K562 (cell line): ENCODE results near the gene ATXN1L. TPM values are rescaled to one million over a fixed set of nuclear protein-coding genes. Genes with fewer than 3 reads are reported as not detected.
A peak's percentile ranks its signal among the peaks of the same experiment; 100 is the strongest.

Experiments
- ATAC-seq: fragments of 200-7000 bp; cut with Tn5 transposase; 3 replicates; pipeline ENCODE4 v1.9.1; 2020; ENCODE audit warnings: moderate library complexity
- BruUV-seq: library from RNA; stranded (reverse); fragments of 400-500 nt; replicated peaks from 2 replicates; lab custom pipeline; 2021; lab: Mats Ljungman, UMichigan
- CTCF ChIA-PET: fragments of 300-600 bp; formaldehyde crosslinking; extraction: SDS; loops from one replicate; lab custom pipeline; 2021; ENCODE audit warnings: low intra/inter-chr PET ratio; lab: Yijun Ruan, JAX
- POLR2A ChIA-PET: fragments of 300-600, 350-650 bp; sonication (Branson Sonifier 250); formaldehyde crosslinking; extraction: SDS; loops from one replicate; lab custom pipeline; 2021; ENCODE audit warnings: antibody characterized with exemption, inconsistent platforms; lab: Yijun Ruan, JAX
- DNase-seq, 4 experiments: peaks; one replicate each; pipeline versions ENCODE4 v3.0.0 to v3.0.0-alpha.2; 2011 to 2018; ENCODE audit warnings: low spot score in 3 of 4, mixed read lengths in 3 of 4; ENCODE audit errors: extremely low read depth in 1 of 4
- FAIRE-seq: peaks from 2 replicates; lab custom pipeline; 2011; peaks lifted over from hg19 to GRCh38; lab: Jason Lieb, UNC
- H2AFZ ChIP-seq: 2 replicates; pipeline ENCODE4 v1.6.0; 2011; ENCODE audit warnings: low read depth, low read length, control low read depth, inconsistent platforms
- H3K27ac ChIP-seq: fragments of 200-600 bp; 3 replicates; pipeline ENCODE4 v1.8.0; 2011; ENCODE audit warnings: low read depth, mild to moderate bottlenecking, control low read depth, inconsistent platforms, low read length, moderate library complexity, mixed read lengths; ENCODE audit errors: extremely low read depth
- H3K27me3 ChIP-seq, 2 experiments: fragments of 300-600 bp in 1 of 2; 2 replicates in 1 of 2; 3 replicates in 1 of 2; pipeline versions ENCODE4 v1.6.0 to v1.8.0; 2011; ENCODE audit warnings: inconsistent platforms in 2 of 2, low read length in 2 of 2, mild to moderate bottlenecking in 1 of 2, mixed read lengths in 1 of 2, moderate library complexity in 1 of 2; ENCODE audit not compliant: control insufficient read depth in 2 of 2, insufficient read depth in 2 of 2
- H3K36me3 ChIP-seq: fragments of 300-600 bp; 3 replicates; pipeline ENCODE4 v1.8.0; 2011; ENCODE audit warnings: mild to moderate bottlenecking, low read length, inconsistent platforms; ENCODE audit not compliant: control insufficient read depth, insufficient read depth
- H3K4me1 ChIP-seq, 2 experiments: fragments of 200-600 bp in 1 of 2; replicated peaks in 1 of 2; 2 replicates in 1 of 2; 3 replicates in 1 of 2; pipeline versions ENCODE4 v1.5.1 to v1.8.0; 2011; ENCODE audit warnings: inconsistent platforms in 2 of 2, low read length in 2 of 2, mild to moderate bottlenecking in 1 of 2, mixed read lengths in 1 of 2, moderate library complexity in 1 of 2; ENCODE audit not compliant: control insufficient read depth in 2 of 2, insufficient read depth in 2 of 2
- H3K4me2 ChIP-seq: 2 replicates; pipeline ENCODE4 v1.6.1; 2011; ENCODE audit warnings: low read length, control low read depth, inconsistent platforms, mixed read lengths; ENCODE audit not compliant: insufficient read depth
- H3K4me3 ChIP-seq: fragments of 200-600 bp; sonication (generic), shearing (Covaris generic); 2 replicates; pipeline ENCODE4 v1.5.1; 2016; ENCODE audit warnings: control low read depth, inconsistent platforms
- H3K79me2 ChIP-seq: fragments of 200-600 bp; 3 replicates; pipeline ENCODE4 v1.8.0; 2011; ENCODE audit warnings: low read length, inconsistent platforms; ENCODE audit not compliant: control insufficient read depth, insufficient read depth
- H3K9ac ChIP-seq, 2 experiments: 2 replicates each; pipeline versions ENCODE4 v1.6.0 to v1.6.1; 2011; ENCODE audit warnings: low read depth in 2 of 2, low read length in 2 of 2, control low read depth in 1 of 2, inconsistent platforms in 1 of 2, mild to moderate bottlenecking in 1 of 2, mixed read lengths in 1 of 2; ENCODE audit not compliant: insufficient read depth in 1 of 2
- H3K9me1 ChIP-seq: one replicate; pipeline ENCODE4 v1.6.0; 2011; ENCODE audit warnings: inconsistent platforms, mild to moderate bottlenecking, low read length, moderate library complexity; ENCODE audit not compliant: control insufficient read depth, insufficient read depth
- H3K9me3 ChIP-seq: replicated peaks from 2 replicates; pipeline ENCODE4 v1.5.1; 2011; ENCODE audit warnings: low read depth, low read length, inconsistent platforms; ENCODE audit not compliant: control insufficient read depth, insufficient read depth
- H4K20me1 ChIP-seq: replicated peaks from 2 replicates; pipeline ENCODE4 v1.6.1; 2011; ENCODE audit warnings: low read length, inconsistent platforms, mixed read lengths; ENCODE audit not compliant: control insufficient read depth, insufficient read depth
- BRD9 ChIP-seq: fragments of 450-650 bp; IDR thresholded peaks from 2 replicates; pipeline ENCODE4 v1.6.1; 2018; ENCODE audit warnings: low read depth; ENCODE audit not compliant: partially characterized antibody
- ELK1 ChIP-seq: sonication (generic); formaldehyde crosslinking; IDR thresholded peaks from 2 replicates; pipeline ENCODE4 v1.8.1; 2022; ENCODE audit warnings: missing genetic modification reagents
- GABPA ChIP-seq: fragments of 200-800 bp; sonication (Bioruptor generic); conservative IDR thresholded peaks from 2 replicates; pipeline ENCODE4 v1.6.1; 2016; ENCODE audit warnings: low read depth, missing genetic modification characterization, missing compliant biosample characterization
- IRF2 ChIP-seq: sonication (generic); formaldehyde crosslinking; IDR thresholded peaks from 2 replicates; pipeline ENCODE4 v1.8.1; 2022; ENCODE audit warnings: mild to moderate bottlenecking, missing genetic modification reagents
- NFE2L1 ChIP-seq: fragments of 450-650 bp; IDR thresholded peaks from 2 replicates; pipeline ENCODE4 v1.6.1; 2016; ENCODE audit warnings: missing genetic modification characterization, low read depth, mild to moderate bottlenecking, missing compliant biosample characterization, moderate library complexity, borderline replicate concordance
- TSHZ1 ChIP-seq: fragments of 250-450 bp; sonication (Bioruptor Pico); IDR thresholded peaks from 2 replicates; pipeline ENCODE4 v1.4.0; 2020; ENCODE audit warnings: mild to moderate bottlenecking, moderate library complexity
- ZNF121 ChIP-seq: sonication (generic); formaldehyde crosslinking; conservative IDR thresholded peaks from 2 replicates; pipeline ENCODE4 v1.8.0; 2022; ENCODE audit warnings: missing genetic modification reagents
- WGBS: fragments of 100-300 bp; shearing (Covaris generic); methylation state at CpG from one replicate; pipeline ENCODE4 v1.1.6; 2016; ENCODE audit warnings: low coverage, mixed read lengths; ENCODE audit not compliant: insufficient coverage; ENCODE audit errors: missing lambda C conversion rate; 5-methylcytosine and 5-hydroxymethylcytosine counted together
- in situ Hi-C: fragments of 300-500 bp; cut with MboI; formaldehyde crosslinking; loops from 4 replicates; pipeline ENCODE4 v1.15.0; 2018; ENCODE audit warnings: inconsistent platforms, mixed read lengths
- intact Hi-C: fragments of 100-400 bp; cut with micrococcal nuclease; formaldehyde crosslinking; loops from 2 replicates; pipeline ENCODE4 v1.14.2; 2022
- polyA plus RNA-seq, 8 experiments: library from polyadenylated mRNA; depleted of rRNA in 4 of 8; stranded (reverse) in 5 of 8; unstranded in 3 of 8; fragments of >200 nt; fragmentation: Nextera tagmentation in 2 of 8; fragmentation: Illumina TruSeq in 1 of 8; extraction: Ambion mirVana in 2 of 8; extraction: Trizol in 1 of 8; gene quantifications; 2 replicates each; pipeline versions ENCODE4 v1.2.1 to v1.2.3, GENCODE V29; 2011 to 2014; ENCODE audit warnings: inconsistent platforms in 1 of 8, missing spikeins in 1 of 8
- total RNA-seq, 7 experiments: library from RNA; depleted of rRNA in 6 of 7; stranded (reverse); fragments of >200 nt in 6 of 7; fragmentation: Illumina TruSeq in 2 of 7; extraction: Trizol in 2 of 7; gene quantifications; 2 replicates each; pipeline versions ENCODE4 v1.2.1 to v1.2.3, GENCODE V29; 2011 to 2021; ENCODE audit warnings: low replicate concordance in 1 of 7
- TF ChIP-seq, protein P1 (sequence below), 2 experiments: fragments of 450-650 bp; IDR thresholded peaks; 2 replicates each; pipeline ENCODE4 v1.6.1; 2018; ENCODE audit warnings: mild to moderate bottlenecking in 2 of 2, low read depth in 1 of 2; ENCODE audit not compliant: partially characterized antibody in 2 of 2

ATXN1L gene
- total and polyA plus RNA-seq, 9 of the 15 experiments (the other 6 are each of a cell fraction or from before 2014, with no cell fraction given) = 1.4 to 11.3 (median 9.3) TPM

DNA sequence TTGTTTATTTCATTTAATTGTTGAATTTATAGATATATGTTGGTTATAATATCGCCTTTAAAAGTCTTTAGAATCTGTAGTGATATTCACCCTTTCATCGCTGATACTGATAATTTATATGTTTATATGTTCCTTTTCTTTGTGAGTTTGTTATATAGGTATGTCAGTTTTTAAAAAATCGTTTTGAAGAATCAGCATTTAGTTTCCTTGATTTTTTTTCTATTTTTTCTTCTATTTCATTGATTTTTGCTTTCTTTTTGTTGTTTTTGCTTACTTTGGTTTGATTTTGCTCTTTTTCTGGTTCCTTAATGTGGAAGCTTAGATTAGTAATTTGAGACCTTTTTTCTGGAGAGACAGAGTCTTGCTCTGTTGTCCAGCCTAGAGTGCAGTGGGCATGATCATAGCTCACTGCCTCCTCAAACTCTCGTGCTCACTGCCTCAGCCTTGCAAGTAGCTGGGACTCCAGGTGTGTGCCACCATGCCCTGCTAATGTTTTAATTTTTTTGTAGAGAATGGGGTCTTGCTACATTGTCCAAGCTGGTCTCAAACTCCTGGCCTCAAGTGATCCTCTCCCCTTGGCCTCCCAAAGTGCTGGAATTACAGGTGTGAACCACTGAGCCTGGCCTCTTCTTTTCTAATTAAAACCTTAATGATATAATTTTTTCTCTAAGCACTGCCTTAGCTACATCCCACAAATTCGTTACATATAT, 57.0 kb downstream of the ATXN1L start:
- H3K27ac ChIP-seq = no peak overlapping the region
- H3K4me3 ChIP-seq = no peak overlapping the region
- peaks cover 99% of the 10 kb centered on the region for H3K79me2 ChIP-seq
- DNase-seq (no peak), ATAC-seq (no peak), FAIRE-seq (no peak)
- in situ Hi-C loops = no loop called here
- 83% methylated on average over 5 of the region's 5 CpGs for WGBS
- intact Hi-C loops = no loop called here
- no peaks in the 10 kb centered on the region for H3K9me1 ChIP-seq
- H4K20me1 ChIP-seq = peaks cover 18% of the 10 kb centered on the region; the same call in 1 of the 2 replicates
- CTCF ChIA-PET = no interaction called here
- BruUV-seq = no TSS peak
- H3K4me1 ChIP-seq = peaks cover 0 to 12% of the 10 kb centered on the region in 2 experiments; a peak in 3 of 5 replicates
- peaks cover 17% of the 10 kb centered on the region for H3K36me3 ChIP-seq
- no peaks in the 10 kb centered on the region for H3K27me3 ChIP-seq
- POLR2A ChIA-PET = interaction anchor here (0.6 to 1.5 kb wide), 5 partner anchors 8 to 12 kb away, joined by 3 to 5 read pairs (median 4); partner anchors contain the start of gene IST1
- no peaks in the 10 kb centered on the region for H3K9me3 ChIP-seq
- H3K4me2 ChIP-seq = no peak overlapping the region
- H3K9ac ChIP-seq = no peak overlapping the region
- H2AFZ ChIP-seq = no peak overlapping the region
- no peak for TF ChIP-seq IRF2 (CRISPR knock-in tag)
- TF ChIP-seq, protein P1, sequence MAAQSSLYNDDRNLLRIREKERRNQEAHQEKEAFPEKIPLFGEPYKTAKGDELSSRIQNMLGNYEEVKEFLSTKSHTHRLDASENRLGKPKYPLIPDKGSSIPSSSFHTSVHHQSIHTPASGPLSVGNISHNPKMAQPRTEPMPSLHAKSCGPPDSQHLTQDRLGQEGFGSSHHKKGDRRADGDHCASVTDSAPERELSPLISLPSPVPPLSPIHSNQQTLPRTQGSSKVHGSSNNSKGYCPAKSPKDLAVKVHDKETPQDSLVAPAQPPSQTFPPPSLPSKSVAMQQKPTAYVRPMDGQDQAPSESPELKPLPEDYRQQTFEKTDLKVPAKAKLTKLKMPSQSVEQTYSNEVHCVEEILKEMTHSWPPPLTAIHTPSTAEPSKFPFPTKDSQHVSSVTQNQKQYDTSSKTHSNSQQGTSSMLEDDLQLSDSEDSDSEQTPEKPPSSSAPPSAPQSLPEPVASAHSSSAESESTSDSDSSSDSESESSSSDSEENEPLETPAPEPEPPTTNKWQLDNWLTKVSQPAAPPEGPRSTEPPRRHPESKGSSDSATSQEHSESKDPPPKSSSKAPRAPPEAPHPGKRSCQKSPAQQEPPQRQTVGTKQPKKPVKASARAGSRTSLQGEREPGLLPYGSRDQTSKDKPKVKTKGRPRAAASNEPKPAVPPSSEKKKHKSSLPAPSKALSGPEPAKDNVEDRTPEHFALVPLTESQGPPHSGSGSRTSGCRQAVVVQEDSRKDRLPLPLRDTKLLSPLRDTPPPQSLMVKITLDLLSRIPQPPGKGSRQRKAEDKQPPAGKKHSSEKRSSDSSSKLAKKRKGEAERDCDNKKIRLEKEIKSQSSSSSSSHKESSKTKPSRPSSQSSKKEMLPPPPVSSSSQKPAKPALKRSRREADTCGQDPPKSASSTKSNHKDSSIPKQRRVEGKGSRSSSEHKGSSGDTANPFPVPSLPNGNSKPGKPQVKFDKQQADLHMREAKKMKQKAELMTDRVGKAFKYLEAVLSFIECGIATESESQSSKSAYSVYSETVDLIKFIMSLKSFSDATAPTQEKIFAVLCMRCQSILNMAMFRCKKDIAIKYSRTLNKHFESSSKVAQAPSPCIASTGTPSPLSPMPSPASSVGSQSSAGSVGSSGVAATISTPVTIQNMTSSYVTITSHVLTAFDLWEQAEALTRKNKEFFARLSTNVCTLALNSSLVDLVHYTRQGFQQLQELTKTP (IDR thresholded peaks at IDR 0.05; ENCODE audit: low read depth in 1 of 2, partially characterized antibody in 2 of 2) = no peak
- no peak for TF ChIP-seq GABPA (tag)
- TF ChIP-seq TSHZ1 (CRISPR knock-in tag) = no peak
- no peak for TF ChIP-seq ELK1 (CRISPR knock-in tag)
- no peak for TF ChIP-seq NFE2L1 (tag)
- peak; percentile 87 for TF ChIP-seq ZNF121 (CRISPR knock-in tag)
- no peak for TF ChIP-seq BRD9
